GM13976 (cell line): ENCODE measurements around the gene OR52A5.
"Not testable (repeated sequence)": the region's sequence is repeated elsewhere in the genome, so short reads cannot be mapped to it uniquely, and the experiment has no call there.

Experiments
- DNase-seq: peaks from one replicate; pipeline ENCODE4 v3.0.0; 2012; ENCODE audit warnings: low spot score
- CTCF ChIP-seq: IDR thresholded peaks from 2 replicates; pipeline ENCODE4 v1.5.1; 2012; ENCODE audit warnings: borderline replicate concordance, mild to moderate bottlenecking; ENCODE audit not compliant: insufficient read depth; ENCODE audit errors: extremely low read depth, missing control alignments, control extremely low read depth
- in situ Hi-C: fragments of 300-500 bp; cut with MboI; formaldehyde crosslinking; loops from one replicate; pipeline ENCODE4 v1.12.0; 2022; ENCODE audit warnings: low sequenced_read_pairs, mixed read lengths, inconsistent platforms; ENCODE audit not compliant: unreplicated experiment

OR52A5 gene

GRCh38 chr11:5137996-5138395 is at the start of gene OR52A5:
OR52A5 (minus strand) TSS chr11:5138356; CDS start chr11:5132642, 5,714 bp downstream.
- no peak for DNase-seq
- no peak for TF ChIP-seq CTCF
- in situ Hi-C loops = loop anchor here (25.0 kb wide), 1 partner anchor 249 kb away; the partner anchor contains the start of gene OR51M1

GRCh38 chr11:5178046-5178837 is 40.1 kb upstream of the OR52A5 start:
- TF ChIP-seq CTCF = no peak
- in situ Hi-C loops = no loop called here

GRCh38 chr11:5174934-5175333 is 36.8 kb upstream of the OR52A5 start:
- no peak for DNase-seq
- TF ChIP-seq CTCF = no peak
- in situ Hi-C loops = no loop called here

More at GRCh38 chr11:5178046-5178837, 40.1 kb upstream of the OR52A5 start:
- no peak for DNase-seq

GRCh38 chr11:5171856-5172255 is 33.7 kb upstream of the OR52A5 start:
- in situ Hi-C loops = no loop called here
- no peak for TF ChIP-seq CTCF
- no peak for DNase-seq

GRCh38 chr11:5165898-5166297 is 27.7 kb upstream of the OR52A5 start:
- DNase-seq, in situ Hi-C loops: not testable (repeated sequence)

GRCh38 chr11:5164807-5165206 is 26.7 kb upstream of the OR52A5 start:
- in situ Hi-C loops, DNase-seq: not testable (repeated sequence)

- DNase-seq, in situ Hi-C loops: not testable (repeated sequence)
Measured at GRCh38 chr11:5161045-5161444, 22.9 kb upstream of the OR52A5 start.

- DNase-seq, in situ Hi-C loops: not testable (repeated sequence)
Measured at GRCh38 chr11:5160217-5160616, 22.1 kb upstream of the OR52A5 start.

GRCh38 chr11:5159806-5160205 is 21.6 kb upstream of the OR52A5 start:
- DNase-seq = no peak

More at GRCh38 chr11:5159806-5160205, 21.6 kb upstream of the OR52A5 start:
- TF ChIP-seq CTCF = no peak
- in situ Hi-C loops = no loop called here
